ENCODE data around the gene PXDC1.

- TF ChIP-seq POLR2A (IDR thresholded peaks at IDR 0.05): peak in 1 of 4 donors; percentile 8
- TF ChIP-seq, protein P1, sequence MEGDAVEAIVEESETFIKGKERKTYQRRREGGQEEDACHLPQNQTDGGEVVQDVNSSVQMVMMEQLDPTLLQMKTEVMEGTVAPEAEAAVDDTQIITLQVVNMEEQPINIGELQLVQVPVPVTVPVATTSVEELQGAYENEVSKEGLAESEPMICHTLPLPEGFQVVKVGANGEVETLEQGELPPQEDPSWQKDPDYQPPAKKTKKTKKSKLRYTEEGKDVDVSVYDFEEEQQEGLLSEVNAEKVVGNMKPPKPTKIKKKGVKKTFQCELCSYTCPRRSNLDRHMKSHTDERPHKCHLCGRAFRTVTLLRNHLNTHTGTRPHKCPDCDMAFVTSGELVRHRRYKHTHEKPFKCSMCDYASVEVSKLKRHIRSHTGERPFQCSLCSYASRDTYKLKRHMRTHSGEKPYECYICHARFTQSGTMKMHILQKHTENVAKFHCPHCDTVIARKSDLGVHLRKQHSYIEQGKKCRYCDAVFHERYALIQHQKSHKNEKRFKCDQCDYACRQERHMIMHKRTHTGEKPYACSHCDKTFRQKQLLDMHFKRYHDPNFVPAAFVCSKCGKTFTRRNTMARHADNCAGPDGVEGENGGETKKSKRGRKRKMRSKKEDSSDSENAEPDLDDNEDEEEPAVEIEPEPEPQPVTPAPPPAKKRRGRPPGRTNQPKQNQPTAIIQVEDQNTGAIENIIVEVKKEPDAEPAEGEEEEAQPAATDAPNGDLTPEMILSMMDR (IDR thresholded peaks at IDR 0.05): no peak
Measured at GRCh38 chr6:3750317-3751076, 1.0 kb downstream of the PXDC1 start.

Measured in stomach (tissue), 4 donors.